H1 (cell line): Measurements from ENCODE around the gene EIF1B.

Experiments
- CBX8 ChIP-seq: fragments of 300-800, 300-1000 bp; sonication (generic); IDR thresholded peaks from 2 replicates; pipeline ENCODE4 v1.7.1; 2016; ENCODE audit warnings: low read depth, low read length, borderline replicate concordance
- CTCF ChIP-seq, 3 experiments: IDR thresholded peaks; 1 replicate in 2 of 3; 2 replicates in 1 of 3; pipeline versions ENCODE4 v1.5.1 to v1.6.1; 2011; ENCODE audit warnings: low read length in 3 of 3, mild to moderate bottlenecking in 3 of 3, inconsistent platforms in 2 of 3, low read depth in 1 of 3, moderate library complexity in 1 of 3; ENCODE audit not compliant: insufficient read depth in 1 of 3; ENCODE audit errors: control extremely low read depth in 1 of 3
- EP300 ChIP-seq, 2 experiments: IDR thresholded peaks; 1 replicate in 1 of 2; 2 replicates in 1 of 2; pipeline ENCODE4 v1.6.1; 2011 to 2012; ENCODE audit warnings: low read depth in 2 of 2, low read length in 2 of 2, mild to moderate bottlenecking in 2 of 2, borderline replicate concordance in 1 of 2, inconsistent platforms in 1 of 2, moderate library complexity in 1 of 2
- HDAC2 ChIP-seq, 2 experiments: fragments of 300-600 bp in 1 of 2; sonication (generic) in 1 of 2; IDR thresholded peaks; 2 replicates each; pipeline ENCODE4 v1.6.1; 2011 to 2012; ENCODE audit warnings: low read depth in 2 of 2, low read length in 2 of 2, mild to moderate bottlenecking in 2 of 2, moderate library complexity in 2 of 2, borderline replicate concordance in 1 of 2, inconsistent platforms in 1 of 2
- JUND ChIP-seq: IDR thresholded peaks from 2 replicates; pipeline ENCODE4 v1.6.1; 2011; ENCODE audit warnings: mild to moderate bottlenecking, improper control_type of control experiment, low read length
- MAX ChIP-seq: IDR thresholded peaks from 2 replicates; pipeline ENCODE4 v1.6.1; 2012; ENCODE audit warnings: inconsistent platforms
- RBBP5 ChIP-seq: IDR thresholded peaks from 2 replicates; pipeline ENCODE4 v1.7.1; 2012; ENCODE audit warnings: low read depth, mild to moderate bottlenecking, inconsistent platforms, low read length, moderate library complexity, borderline replicate concordance
- YY1 ChIP-seq: IDR thresholded peaks from 2 replicates; pipeline ENCODE4 v1.6.1; 2011; ENCODE audit warnings: low read depth, mild to moderate bottlenecking, low read length
- TF ChIP-seq, protein P1 (sequence below): IDR thresholded peaks from 2 replicates; pipeline ENCODE4 v1.6.1; 2011; ENCODE audit warnings: low read depth, mild to moderate bottlenecking, low read length; ENCODE audit not compliant: insufficient read depth

GRCh38 chr3:40262331-40262730 lies 47.2 kb upstream of the EIF1B start:
- TF ChIP-seq CTCF (IDR thresholded peaks at IDR 0.05; ENCODE audit: control extremely low read depth in 1 of 3, insufficient read depth in 1 of 3, low read depth in 1 of 3, low read length in 3 of 3) (no peak), HDAC2 (IDR thresholded peaks at IDR 0.05; ENCODE audit: borderline replicate concordance in 1 of 2, low read depth in 2 of 2, low read length in 2 of 2) (no peak), YY1 (no peak), CBX8 (no peak), MAX (no peak), JUND (no peak), EP300 (IDR thresholded peaks at IDR 0.05; ENCODE audit: borderline replicate concordance in 1 of 2, low read depth in 2 of 2, low read length in 2 of 2) (no peak), RBBP5 (no peak)
- TF ChIP-seq, protein P1, sequence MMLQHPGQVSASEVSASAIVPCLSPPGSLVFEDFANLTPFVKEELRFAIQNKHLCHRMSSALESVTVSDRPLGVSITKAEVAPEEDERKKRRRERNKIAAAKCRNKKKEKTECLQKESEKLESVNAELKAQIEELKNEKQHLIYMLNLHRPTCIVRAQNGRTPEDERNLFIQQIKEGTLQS = no peak
